ENCODE data around the gene FIP1L1.

DNA sequence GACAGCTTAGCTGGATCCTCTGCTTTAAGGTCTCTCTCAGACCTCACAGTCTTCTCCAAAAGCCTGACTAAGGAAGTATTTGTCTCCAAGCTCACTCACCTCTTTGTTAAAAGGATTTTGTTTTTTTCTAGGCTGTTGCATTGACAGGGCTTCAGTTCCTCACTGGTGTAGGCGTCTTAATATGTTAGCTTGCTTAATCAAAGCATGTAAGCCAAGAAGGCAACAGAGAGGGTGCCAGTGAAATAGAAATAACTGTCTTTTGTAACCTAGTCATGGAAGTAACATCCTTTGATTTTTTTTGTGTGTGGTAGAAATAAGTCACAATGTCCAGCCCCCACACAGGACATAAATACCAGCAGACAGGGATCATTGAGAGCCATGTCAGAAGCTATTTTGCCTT lies 58.8 kb downstream of the FIP1L1 start:
- TF ChIP-seq POLR2AphosphoS5 (IDR thresholded peaks at IDR 0.05; ENCODE audit: low read depth, low read length) (no peak), POLR2A (IDR thresholded peaks at IDR 0.05; ENCODE audit: low read depth, low read length) (no peak), TAF1 (IDR thresholded peaks at IDR 0.05; ENCODE audit: low read depth, low read length) (no peak), SPI1 (IDR thresholded peaks at IDR 0.05; ENCODE audit: low read depth, low read length) (no peak), POU2F2 (IDR thresholded peaks at IDR 0.05; ENCODE audit: low read depth, low read length) (no peak)
